ENCODE data around the gene CCR6.
"Not testable (repeated sequence)": the region's sequence is repeated elsewhere in the genome, so short reads cannot be mapped to it uniquely, and the experiment has no call there.

DNA sequence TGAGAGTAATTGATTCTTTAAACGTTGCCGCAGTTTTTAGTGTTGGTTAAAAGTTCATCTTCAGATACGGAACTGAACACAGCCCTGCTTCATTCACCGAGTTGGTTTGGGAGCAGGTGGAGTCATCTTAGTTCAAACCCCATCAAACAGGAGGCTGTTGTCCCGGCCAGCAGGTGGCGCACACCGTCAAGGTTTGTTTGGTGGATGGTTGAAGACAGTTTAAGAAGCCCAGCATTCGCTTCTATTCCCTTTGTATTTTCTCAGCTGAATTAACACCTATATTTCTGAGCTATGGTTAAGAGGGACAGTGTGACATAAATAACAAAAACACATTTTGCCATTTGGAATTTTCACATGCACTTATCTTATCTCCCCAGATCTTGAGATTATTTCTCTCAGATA lies 60.0 kb downstream of the CCR6 start:
- TF ChIP-seq POLR2A (IDR thresholded peaks at IDR 0.05; ENCODE audit: extremely low read depth, insufficient read length); MAX (IDR thresholded peaks at IDR 0.05; ENCODE audit: low read depth, low read length): not testable (repeated sequence)
